IPS-NIHi7 (cell line): Measurements from ENCODE around the gene PTTG1.

Source experiments
- DNase-seq: peaks from one replicate; pipeline ENCODE4 v3.0.0; 2012; ENCODE audit warnings: mixed read lengths; ENCODE audit errors: extremely low spot score

PTTG1 gene

DNA sequence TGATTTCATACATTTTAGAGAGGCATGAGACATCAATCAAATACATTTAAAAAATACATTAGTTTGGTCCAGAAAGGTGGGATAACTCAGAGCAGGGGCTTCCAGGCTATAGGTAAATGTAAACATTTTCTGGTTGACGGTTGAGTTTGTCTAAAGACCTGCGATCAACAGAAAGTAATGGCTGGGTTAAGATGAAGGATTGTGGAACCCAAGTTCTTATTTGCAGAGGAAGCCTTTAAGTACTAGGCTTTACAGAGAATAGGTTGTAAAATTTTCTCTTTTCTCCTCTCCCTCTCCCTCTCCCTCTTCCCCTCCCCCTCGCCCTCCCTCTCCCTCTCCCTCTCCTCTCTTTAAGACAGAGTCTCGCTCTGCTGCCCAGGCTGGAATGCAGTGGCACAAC lies 50.8 kb downstream of the PTTG1 start:
- no peak for DNase-seq

DNA sequence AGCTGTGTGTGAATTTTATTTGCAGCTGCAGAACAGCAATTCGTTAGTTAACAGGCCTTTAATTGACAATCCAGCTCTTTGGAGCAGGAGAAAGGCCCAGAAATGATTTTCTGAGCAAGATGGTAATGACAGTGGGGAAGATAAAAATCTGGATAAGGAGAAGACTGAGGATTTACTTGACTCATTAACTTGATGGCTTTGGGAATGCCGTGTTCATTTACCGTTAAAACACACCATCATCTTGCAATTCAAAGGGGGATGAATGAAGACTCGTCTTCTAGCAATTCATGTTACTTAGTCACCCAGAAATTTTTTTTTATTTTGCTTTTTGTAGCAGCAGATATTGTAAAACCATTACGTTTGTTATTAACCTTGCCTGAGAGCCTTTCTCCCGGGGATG lies 52.0 kb downstream of the PTTG1 start:
- no peak for DNase-seq

DNA sequence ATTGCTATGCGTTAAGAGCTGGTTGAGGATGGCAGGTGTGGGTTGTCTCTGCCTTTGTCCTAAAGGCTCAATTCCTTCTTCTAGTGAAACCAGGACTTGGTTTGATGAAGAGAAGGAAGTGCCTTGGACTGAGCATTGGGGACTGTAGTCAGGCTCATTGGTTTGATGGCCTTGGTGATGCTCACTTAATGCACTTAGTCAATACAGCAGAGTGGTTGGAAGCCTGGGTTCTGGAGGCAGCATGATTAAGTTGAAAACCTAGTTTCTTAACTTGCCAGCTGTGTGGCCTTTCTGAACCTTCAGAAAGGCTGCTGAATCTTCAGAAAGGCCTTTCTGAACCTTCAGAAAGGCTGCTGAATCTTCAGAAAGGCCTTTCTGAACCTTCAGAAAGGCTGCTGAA lies 52.4 kb downstream of the PTTG1 start:
- no peak for DNase-seq

DNA sequence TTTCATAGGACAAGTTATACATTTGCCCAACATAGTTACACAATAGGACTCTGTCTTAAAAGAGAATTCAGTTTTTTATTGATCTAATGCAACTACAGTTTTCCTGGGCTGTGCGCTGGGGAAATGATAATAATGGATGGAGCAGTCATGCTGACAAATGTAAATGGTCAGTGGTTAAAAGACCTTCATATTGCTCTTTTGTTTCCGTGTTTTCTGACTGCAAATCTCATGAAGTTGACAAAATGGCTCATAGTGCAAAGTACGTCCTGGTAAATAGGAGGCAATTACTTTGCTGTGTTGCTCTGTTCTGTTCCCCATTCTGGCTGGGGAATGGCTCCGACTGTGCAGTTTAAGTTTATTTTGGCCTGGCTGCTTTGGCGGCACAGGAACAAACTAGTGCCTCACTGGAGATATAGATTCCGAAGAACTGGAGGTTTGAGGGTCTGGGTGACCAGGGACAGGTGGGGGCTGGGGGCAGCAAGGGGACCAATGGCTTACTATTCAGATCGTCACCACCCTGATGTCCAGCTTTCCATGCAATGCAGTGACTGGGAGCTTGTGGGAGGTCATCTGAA lies 54.3 kb downstream of the PTTG1 start:
- DNase-seq, result no peak

DNA sequence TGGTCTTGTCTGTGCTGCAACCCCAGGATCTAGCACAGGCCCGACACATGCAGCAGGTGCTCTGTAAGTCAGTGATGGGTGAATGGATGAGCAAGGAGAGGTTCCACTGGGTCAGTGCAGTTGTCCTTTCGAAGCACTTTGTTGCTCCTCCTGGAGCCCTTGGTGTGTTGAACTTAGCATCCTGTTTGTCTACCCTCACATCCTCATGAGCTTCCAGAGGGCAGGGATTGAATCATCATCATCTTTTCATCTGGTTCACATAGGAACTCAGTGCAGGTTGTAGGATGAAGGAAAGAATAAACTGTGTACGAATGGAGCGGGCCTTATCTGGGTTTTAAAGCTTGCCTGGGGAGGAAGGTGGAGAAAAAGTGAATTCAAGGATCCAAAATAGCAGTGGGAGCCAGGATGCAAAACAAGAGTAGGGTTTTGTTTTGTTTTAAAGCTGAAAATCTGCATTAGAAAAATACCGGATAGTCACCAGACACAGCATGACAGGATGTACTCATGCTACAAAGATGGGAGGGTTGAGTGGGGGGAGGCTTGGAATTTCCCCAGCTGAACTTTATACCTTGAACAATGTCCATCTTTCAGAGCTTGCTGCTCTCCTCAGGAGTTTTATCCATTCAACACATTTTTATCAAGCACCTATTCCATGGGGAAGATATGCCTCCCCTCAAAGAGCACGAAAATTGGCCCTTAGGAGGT lies 55.8 kb downstream of the PTTG1 start:
- peak; percentile 28 for DNase-seq

DNA sequence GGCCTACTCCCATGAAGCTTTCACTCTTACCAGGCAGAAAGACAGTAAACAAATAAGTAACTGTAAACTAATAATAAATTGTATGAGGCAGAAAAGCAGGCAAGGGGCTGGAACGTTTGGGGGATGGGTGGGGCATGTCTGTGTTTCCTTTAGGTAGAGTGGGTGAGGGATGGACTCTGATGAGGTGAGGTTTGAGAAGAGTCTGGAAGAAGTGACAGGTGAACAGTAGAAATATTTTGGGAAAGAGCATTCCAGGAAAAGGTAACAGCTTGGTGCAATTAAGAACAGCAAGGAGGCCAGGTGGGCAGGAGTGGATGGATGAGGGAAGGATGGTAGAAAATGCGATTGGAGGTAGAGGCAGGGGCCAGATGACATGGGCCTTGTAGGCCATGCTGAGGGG lies 56.5 kb downstream of the PTTG1 start:
- DNase-seq, result no peak
